K562 (cell line): ENCODE data around the gene ACTL8. TPM values are rescaled to one million over a fixed set of nuclear protein-coding genes. Genes with fewer than 3 reads are reported as not detected.

Experiments used
- CBFA2T2 ChIP-seq: fragments of 450-650 bp; conservative IDR thresholded peaks from 2 replicates; pipeline ENCODE4 v1.6.1; 2017; ENCODE audit warnings: mild to moderate bottlenecking
- CHD2 ChIP-seq: IDR thresholded peaks from 2 replicates; pipeline ENCODE4 v1.6.1; 2011; ENCODE audit warnings: low read depth, low read length
- CLOCK ChIP-seq: fragments of 250-450 bp; sonication (Bioruptor Pico); IDR thresholded peaks from 2 replicates; pipeline ENCODE4 v1.4.0; 2020; ENCODE audit warnings: mild to moderate bottlenecking, moderate library complexity, borderline replicate concordance
- DLX4 ChIP-seq: fragments of 250-450 bp; sonication (Bioruptor Pico); IDR thresholded peaks from 2 replicates; pipeline ENCODE4 v1.6.1; 2021; ENCODE audit warnings: mild to moderate bottlenecking
- FOXP4 ChIP-seq: sonication (generic); formaldehyde crosslinking; IDR thresholded peaks from 2 replicates; pipeline ENCODE4 v1.8.0; 2022; ENCODE audit warnings: mild to moderate bottlenecking, missing genetic modification reagents, borderline replicate concordance
- HDAC1 ChIP-seq, 2 experiments: fragments of 450-650 bp; IDR thresholded peaks; 2 replicates each; pipeline ENCODE4 v1.6.1; 2016 to 2017; ENCODE audit warnings: inconsistent platforms in 1 of 2, mild to moderate bottlenecking in 1 of 2, moderate library complexity in 1 of 2
- NFIX ChIP-seq: fragments of 250-450 bp; sonication (Bioruptor Pico); IDR thresholded peaks from 2 replicates; pipeline ENCODE4 v1.4.0; 2020; ENCODE audit warnings: low read depth, mild to moderate bottlenecking, moderate library complexity
- RBM15 ChIP-seq: fragments of 200-400 bp; formaldehyde crosslinking; IDR thresholded peaks from 2 replicates; pipeline ENCODE4 v1.6.1; 2018; ENCODE audit warnings: mild to moderate bottlenecking, low read length, moderate library complexity; ENCODE audit not compliant: insufficient read depth
- ZNF23 ChIP-seq: fragments of 250-450 bp; sonication (Bioruptor Pico); IDR thresholded peaks from 2 replicates; pipeline ENCODE4 v1.4.0; 2020; ENCODE audit warnings: mild to moderate bottlenecking
- polyA plus RNA-seq, 8 experiments: library from polyadenylated mRNA; depleted of rRNA in 4 of 8; stranded (reverse) in 5 of 8; unstranded in 3 of 8; fragments of >200 nt; fragmentation: Nextera tagmentation in 2 of 8; fragmentation: Illumina TruSeq in 1 of 8; extraction: Ambion mirVana in 2 of 8; extraction: Trizol in 1 of 8; gene quantifications; 2 replicates each; pipeline versions ENCODE4 v1.2.1 to v1.2.3, GENCODE V29; 2011 to 2014; ENCODE audit warnings: inconsistent platforms in 1 of 8, missing spikeins in 1 of 8
- total RNA-seq, 7 experiments: library from RNA; depleted of rRNA in 6 of 7; stranded (reverse); fragments of >200 nt in 6 of 7; fragmentation: Illumina TruSeq in 2 of 7; extraction: Trizol in 2 of 7; gene quantifications; 2 replicates each; pipeline versions ENCODE4 v1.2.1 to v1.2.3, GENCODE V29; 2011 to 2021; ENCODE audit warnings: low replicate concordance in 1 of 7

The ACTL8 gene
- total and polyA plus RNA-seq, 9 of the 15 experiments (the other 6 are each of a cell fraction or from before 2014, with no cell fraction given): 0.30 to 3.3 (median 1.6) TPM

- TF ChIP-seq RBM15 (no peak), CBFA2T2 (no peak), FOXP4 (CRISPR knock-in tag) (no peak), DLX4 (no peak), HDAC1 (IDR thresholded peaks at IDR 0.05) (no peak), CLOCK (CRISPR knock-in tag) (no peak), NFIX (CRISPR knock-in tag) (no peak), ZNF23 (CRISPR knock-in tag) (no peak), CHD2 (no peak)
- TF ChIP-seq, all 486 proteins: peak for 0
Observed at GRCh38 chr1:17762313-17762712, 7.2 kb downstream of the ACTL8 start (continued).
